Ecto neural progenitor cell (in vitro differentiated cells): ENCODE results near the gene SYT14.
"Not testable (repeated sequence)": the region's sequence is repeated elsewhere in the genome, so short reads cannot be mapped to it uniquely, and the experiment has no call there.

Experiments
- DNase-seq: peaks from one replicate; pipeline ENCODE4 v3.0.0-alpha.2; 2018; ENCODE audit warnings: low spot score

The SYT14 gene

GRCh38 chr1:209945377-209945776 is 7.4 kb downstream of the SYT14 start:
- DNase-seq = no peak

GRCh38 chr1:209948155-209948554 is 10.1 kb downstream of the SYT14 start:
- no peak for DNase-seq

GRCh38 chr1:209956116-209956515 is 18.1 kb downstream of the SYT14 start:
- DNase-seq = no peak

GRCh38 chr1:209959623-209960022 is 21.6 kb downstream of the SYT14 start:
- DNase-seq = no peak

GRCh38 chr1:209960926-209961325 is 22.9 kb downstream of the SYT14 start:
- DNase-seq = no peak

- no peak for DNase-seq
These were observed 24.4 kb downstream of the SYT14 start for GRCh38 chr1:209962388-209962787.

GRCh38 chr1:209962856-209963255 is 24.8 kb downstream of the SYT14 start:
- DNase-seq = no peak

GRCh38 chr1:209965996-209966395 is 28.0 kb downstream of the SYT14 start:
- no peak for DNase-seq

- DNase-seq = not testable (repeated sequence)
These were observed 40.7 kb downstream of the SYT14 start for GRCh38 chr1:209978721-209979120.

- no peak for DNase-seq
These were observed 45.9 kb downstream of the SYT14 start for GRCh38 chr1:209983953-209984352.

- no peak for DNase-seq
These were observed 47.0 kb downstream of the SYT14 start for GRCh38 chr1:209985002-209985401.

GRCh38 chr1:209988706-209989105 is 50.7 kb downstream of the SYT14 start:
- DNase-seq = no peak

- no peak for DNase-seq
These were observed 51.5 kb downstream of the SYT14 start for GRCh38 chr1:209989525-209989924.

GRCh38 chr1:209993061-209993830 is 55.2 kb downstream of the SYT14 start:
- DNase-seq = no peak

- DNase-seq = no peak
These were observed 58.3 kb downstream of the SYT14 start for GRCh38 chr1:209996348-209996747.

- no peak for DNase-seq
These were observed 61.0 kb downstream of the SYT14 start for GRCh38 chr1:209999005-209999404.

- DNase-seq = no peak
These were observed 63.7 kb downstream of the SYT14 start for GRCh38 chr1:210001751-210002150.

- DNase-seq = no peak
These were observed 65.5 kb downstream of the SYT14 start for GRCh38 chr1:210003501-210003900.

- no peak for DNase-seq
These were observed 72.1 kb downstream of the SYT14 start for GRCh38 chr1:210010161-210010560.

GRCh38 chr1:210021145-210021860 is 83.3 kb downstream of the SYT14 start:
- no peak for DNase-seq

GRCh38 chr1:210022044-210022443 is 84.0 kb downstream of the SYT14 start:
- no peak for DNase-seq

GRCh38 chr1:210024282-210024681 is 86.3 kb downstream of the SYT14 start:
- DNase-seq = no peak

GRCh38 chr1:210024996-210025395 is 87.0 kb downstream of the SYT14 start:
- no peak for DNase-seq

- no peak for DNase-seq
These were observed 87.9 kb downstream of the SYT14 start for GRCh38 chr1:210025870-210026269.
